IMR-90 (cell line): Measurements from ENCODE around the gene SLC9B2. TPM values are rescaled to one million over a fixed set of nuclear protein-coding genes. Genes with fewer than 3 reads are reported as not detected.

Experiments
- ATAC-seq: fragments of 200-7000 bp; cut with Tn5 transposase; 2 replicates; pipeline ENCODE4 v1.9.1; 2020; ENCODE audit warnings: low read depth, mild to moderate bottlenecking, moderate library complexity
- BruUV-seq: library from RNA; stranded (reverse); fragments of 400-500 nt; replicated peaks from 2 replicates; lab custom pipeline; 2021; lab: Mats Ljungman, UMichigan
- CTCF ChIA-PET: fragments of 300-600 bp; formaldehyde crosslinking; extraction: SDS; loops from one replicate; lab custom pipeline; 2021; ENCODE audit warnings: antibody characterized with exemption; lab: Yijun Ruan, JAX
- POLR2A ChIA-PET: fragments of 300-600 bp; sonication (Branson Sonifier 250); formaldehyde crosslinking; loops from one replicate; lab custom pipeline; 2022; ENCODE audit warnings: antibody characterized with exemption; ENCODE audit not compliant: unreplicated experiment; lab: Charles Lee
- DNase-seq: peaks from one replicate; pipeline ENCODE4 v3.0.0; 2013
- H2AFZ ChIP-seq: replicated peaks from 2 replicates; pipeline ENCODE3; 2013; ENCODE audit warnings: low read length, mild to moderate bottlenecking; ENCODE audit not compliant: poor library complexity
- H2AK5ac ChIP-seq: 2 replicates; pipeline ENCODE4 v1.6.1; 2013; ENCODE audit warnings: low read depth, low read length, inconsistent platforms
- H2AK9ac ChIP-seq: replicated peaks from 2 replicates; pipeline ENCODE3; 2013; ENCODE audit warnings: mild to moderate bottlenecking, low read depth, low read length, moderate library complexity; ENCODE audit not compliant: poor library complexity
- H2BK120ac ChIP-seq: 2 replicates; pipeline ENCODE4 v1.6.1; 2013; ENCODE audit warnings: low read depth, low read length, inconsistent platforms
- H2BK15ac ChIP-seq: 3 replicates; pipeline ENCODE4 v1.6.1; 2013; ENCODE audit warnings: low read depth, low read length, inconsistent platforms
- H2BK20ac ChIP-seq: 2 replicates; pipeline ENCODE4 v1.6.1; 2013; ENCODE audit warnings: low read depth, mild to moderate bottlenecking, inconsistent platforms, low read length, moderate library complexity
- H2BK5ac ChIP-seq: 2 replicates; pipeline ENCODE4 v1.6.1; 2013; ENCODE audit warnings: mild to moderate bottlenecking, low read depth, low read length, inconsistent platforms; ENCODE audit not compliant: poor library complexity, severe bottlenecking
- H3K14ac ChIP-seq: replicated peaks from 2 replicates; pipeline ENCODE4 v1.6.1; 2013; ENCODE audit warnings: low read depth, low read length, inconsistent platforms
- H3K18ac ChIP-seq: 2 replicates; pipeline ENCODE4 v1.6.1; 2013; ENCODE audit warnings: low read depth, low read length, control low read depth
- H3K23ac ChIP-seq: 2 replicates; pipeline ENCODE4 v1.6.1; 2013; ENCODE audit warnings: low read depth, low read length, inconsistent platforms
- H3K27ac ChIP-seq: 2 replicates; pipeline ENCODE4 v1.5.1; 2013; ENCODE audit warnings: mild to moderate bottlenecking, control low read depth, low read length; ENCODE audit not compliant: insufficient read depth
- H3K27me3 ChIP-seq: 2 replicates; pipeline ENCODE4 v1.6.1; 2013; ENCODE audit warnings: low read length; ENCODE audit not compliant: control insufficient read depth, insufficient read depth
- H3K36me3 ChIP-seq: 2 replicates; pipeline ENCODE4 v1.6.1; 2013; ENCODE audit warnings: low read length, mixed read lengths; ENCODE audit not compliant: control insufficient read depth, insufficient read depth
- H3K4ac ChIP-seq: 2 replicates; pipeline ENCODE4 v1.6.1; 2013; ENCODE audit warnings: low read depth, low read length, inconsistent platforms
- H3K4me1 ChIP-seq: 2 replicates; pipeline ENCODE4 v1.6.1; 2013; ENCODE audit warnings: low read length, mixed read lengths; ENCODE audit not compliant: control insufficient read depth, insufficient read depth
- H3K4me2 ChIP-seq: 2 replicates; pipeline ENCODE4 v1.6.1; 2013; ENCODE audit warnings: low read depth, mild to moderate bottlenecking, control low read depth, low read length, moderate library complexity
- H3K4me3 ChIP-seq: 2 replicates; pipeline ENCODE4 v1.5.1; 2013; ENCODE audit warnings: low read depth, mild to moderate bottlenecking, control low read depth, low read length, moderate library complexity; ENCODE audit not compliant: insufficient read depth
- H3K56ac ChIP-seq: 2 replicates; pipeline ENCODE4 v1.6.1; 2013; ENCODE audit warnings: low read length, inconsistent platforms; ENCODE audit not compliant: insufficient read depth; ENCODE audit errors: extremely low read depth
- H3K79me1 ChIP-seq, 2 experiments: 2 replicates each; pipeline ENCODE4 v1.6.1; 2013; ENCODE audit warnings: low read length in 2 of 2, inconsistent platforms in 1 of 2, low read depth in 1 of 2
- H3K9ac ChIP-seq: 2 replicates; pipeline ENCODE4 v1.6.1; 2013; ENCODE audit warnings: low read depth, low read length, control low read depth
- H3K9me1 ChIP-seq: 2 replicates; pipeline ENCODE4 v1.6.1; 2013; ENCODE audit warnings: low read length, inconsistent platforms; ENCODE audit not compliant: insufficient read depth
- H3K9me3 ChIP-seq: 2 replicates; pipeline ENCODE4 v1.6.1; 2013; ENCODE audit warnings: low read length; ENCODE audit not compliant: control insufficient read depth, insufficient read depth
- H4K20me1 ChIP-seq: 2 replicates; pipeline ENCODE4 v1.6.1; 2013; ENCODE audit warnings: low read length, inconsistent platforms; ENCODE audit not compliant: insufficient read depth
- H4K5ac ChIP-seq: 2 replicates; pipeline ENCODE4 v1.6.1; 2013; ENCODE audit warnings: mild to moderate bottlenecking, low read depth, low read length, control low read depth
- H4K8ac ChIP-seq, 2 experiments: 2 replicates each; pipeline ENCODE4 v1.6.1; 2013; ENCODE audit warnings: low read depth in 2 of 2, low read length in 2 of 2, control low read depth in 1 of 2, inconsistent platforms in 1 of 2
- H4K91ac ChIP-seq: 2 replicates; pipeline ENCODE4 v1.6.1; 2013; ENCODE audit warnings: low read depth, low read length, inconsistent platforms; ENCODE audit not compliant: insufficient read depth
- RCOR1 ChIP-seq: IDR thresholded peaks from 2 replicates; pipeline ENCODE4 v1.6.1; 2012; ENCODE audit warnings: mild to moderate bottlenecking, low read length, improper control_type of control experiment; ENCODE audit not compliant: insufficient replicate concordance
- WGBS, 2 experiments: methylation state at CpG; one replicate each; pipeline versions ENCODE4 v1.1.5 to v1.1.7; 2013; ENCODE audit warnings: missing lambda C conversion rate in 2 of 2; ENCODE audit not compliant: insufficient read length in 1 of 2; ENCODE audit errors: extremely low coverage in 2 of 2; 5-methylcytosine and 5-hydroxymethylcytosine counted together
- dilution Hi-C: fragments of 300-500 bp; cut with HindIII; formaldehyde crosslinking; loops from one replicate; pipeline ENCODE4 v1.14.3; 2018; ENCODE audit warnings: low sequenced_read_pairs; ENCODE audit not compliant: unreplicated experiment
- in situ Hi-C: fragments of 300-500 bp; cut with MboI; formaldehyde crosslinking; loops from 3 replicates; pipeline ENCODE4 v1.14.3; 2019; ENCODE audit warnings: low sequenced_read_pairs, inconsistent platforms, mixed read lengths
- intact Hi-C: fragments of 100-400 bp; cut with micrococcal nuclease; formaldehyde crosslinking; loops from 2 replicates; pipeline ENCODE4 v1.10.0; 2022
- polyA plus RNA-seq, 3 experiments: library from polyadenylated mRNA; depleted of rRNA; stranded (reverse); fragments of >200 nt; gene quantifications; 2 replicates each; pipeline ENCODE4 v1.2.3, GENCODE V29; 2012; ENCODE audit warnings: low replicate concordance in 1 of 3
- total RNA-seq: library from RNA; depleted of rRNA; stranded (reverse); fragments of >200 nt; gene quantifications from 2 replicates; pipeline ENCODE4 v1.2.3, GENCODE V29; 2012

Gene SLC9B2
- total and polyA plus RNA-seq, 2 of the 4 experiments (the other 2 are of a cell fraction): 5.7 to 9.0 TPM

- H3K23ac ChIP-seq: no peak overlapping the region
- TF ChIP-seq RCOR1: no peak
- H3K4me2 ChIP-seq: no peak overlapping the region
- H2BK15ac ChIP-seq: no peak overlapping the region
- DNase-seq (peak; percentile 30), ATAC-seq (peak; percentile 51)
- no peaks in the 10 kb centered on the region for H4K20me1 ChIP-seq
- peaks cover 1% of the 10 kb centered on the region; the same call in 1 of the 2 replicates for H3K4me1 ChIP-seq
- no peaks in the 10 kb centered on the region for H3K9me1 ChIP-seq
- no peak overlapping the region for H3K4me3 ChIP-seq
- BruUV-seq: no TSS peak
- H4K5ac ChIP-seq: no peak overlapping the region
- H3K27ac ChIP-seq: no peak overlapping the region
- no peak overlapping the region for H2AFZ ChIP-seq
- H3K27me3 ChIP-seq: no peaks in the 10 kb centered on the region
- no peak overlapping the region for H4K91ac ChIP-seq
- H3K56ac ChIP-seq: no peak overlapping the region
- H3K36me3 ChIP-seq: no peaks in the 10 kb centered on the region
- H2BK120ac ChIP-seq: no peak overlapping the region
- no peak overlapping the region for H3K18ac ChIP-seq
- 0 out of 4 replicates have a peak overlapping the region, but pooled peaks of 1 of the 2 experiments have one; percentile 63 for H4K8ac ChIP-seq
- no peak overlapping the region for H3K14ac ChIP-seq
- H3K79me1 ChIP-seq: no peaks in the 10 kb centered on the region
- H3K4ac ChIP-seq: no peak overlapping the region
- no peaks in the 10 kb centered on the region for H3K9me3 ChIP-seq
- no peak overlapping the region for H3K9ac ChIP-seq
- in situ Hi-C loops (no loop called here), dilution Hi-C loops (no loop called here), intact Hi-C loops (no loop called here)
- no peak overlapping the region for H2AK9ac ChIP-seq
- WGBS, 2 experiments: 43% methylated on average over 1 of the region's 2 CpGs; no CpG with 5 or more reads in 1 of the 2 experiments
- H2AK5ac ChIP-seq: no peak overlapping the region
- no peak overlapping the region for H2BK20ac ChIP-seq
- ChIA-PET CTCF (interaction anchor here (0.6 kb wide), 1 partner anchor 486 kb away, joined by 3 read pairs; no protein-coding TSS in a partner anchor), POLR2A (no interaction called here)
- no peak overlapping the region for H2BK5ac ChIP-seq
Observed at GRCh38 chr4:103050736-103051436, 25.7 kb downstream of the SLC9B2 start.
